ENCODE data around the gene ZNF407.

The ZNF407 gene

DNA sequence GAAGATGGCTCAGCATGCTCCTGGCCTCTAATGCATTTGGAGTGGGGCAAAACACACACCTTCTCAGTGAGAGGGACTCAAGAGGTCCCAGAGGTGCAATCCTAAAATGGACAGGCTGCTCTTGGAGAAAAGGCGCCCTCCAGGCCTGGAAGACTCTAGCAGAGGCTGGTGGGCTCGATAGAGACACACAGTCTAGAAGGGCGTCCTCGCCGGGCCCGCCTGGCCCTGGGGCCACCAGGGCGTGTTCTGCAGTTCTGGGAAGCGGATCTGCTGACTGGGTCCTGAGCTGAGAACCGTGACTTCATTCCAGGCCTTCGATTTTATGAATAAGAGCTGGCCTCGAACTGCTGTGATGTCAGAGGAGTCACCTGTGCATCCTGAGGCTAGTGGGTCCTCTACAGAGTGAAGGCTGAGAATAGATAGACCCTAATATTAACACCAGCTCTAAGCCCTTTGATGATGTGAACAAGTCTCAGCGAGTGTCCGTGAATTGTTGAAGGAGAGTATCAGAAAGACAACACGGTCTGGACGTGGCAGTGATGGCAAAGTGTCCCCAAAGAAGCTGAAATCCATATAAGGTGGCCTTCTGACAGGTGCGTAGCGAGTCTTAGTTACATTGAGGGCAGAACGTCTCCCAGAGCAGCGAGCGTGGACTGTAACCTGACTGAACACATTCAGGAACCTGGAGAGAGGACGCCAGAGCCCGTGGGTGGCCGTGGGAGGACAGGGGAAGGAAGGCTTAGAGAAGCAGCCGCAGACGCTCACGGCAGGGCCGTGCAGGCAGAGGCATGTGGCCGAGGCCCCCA is 474.4 kb downstream of the ZNF407 start:
- peaks cover 43% of the 10 kb centered on the region for H3K4me1 Mint-ChIP-seq
- H3K4me3 Mint-ChIP-seq: no peak overlapping the region
- H3K9me3 Mint-ChIP-seq: peaks cover 8% of the 10 kb centered on the region
- no peaks in the 10 kb centered on the region for H3K36me3 Mint-ChIP-seq (ENCODE audit: low read depth)
- TF ChIP-seq, protein P1, sequence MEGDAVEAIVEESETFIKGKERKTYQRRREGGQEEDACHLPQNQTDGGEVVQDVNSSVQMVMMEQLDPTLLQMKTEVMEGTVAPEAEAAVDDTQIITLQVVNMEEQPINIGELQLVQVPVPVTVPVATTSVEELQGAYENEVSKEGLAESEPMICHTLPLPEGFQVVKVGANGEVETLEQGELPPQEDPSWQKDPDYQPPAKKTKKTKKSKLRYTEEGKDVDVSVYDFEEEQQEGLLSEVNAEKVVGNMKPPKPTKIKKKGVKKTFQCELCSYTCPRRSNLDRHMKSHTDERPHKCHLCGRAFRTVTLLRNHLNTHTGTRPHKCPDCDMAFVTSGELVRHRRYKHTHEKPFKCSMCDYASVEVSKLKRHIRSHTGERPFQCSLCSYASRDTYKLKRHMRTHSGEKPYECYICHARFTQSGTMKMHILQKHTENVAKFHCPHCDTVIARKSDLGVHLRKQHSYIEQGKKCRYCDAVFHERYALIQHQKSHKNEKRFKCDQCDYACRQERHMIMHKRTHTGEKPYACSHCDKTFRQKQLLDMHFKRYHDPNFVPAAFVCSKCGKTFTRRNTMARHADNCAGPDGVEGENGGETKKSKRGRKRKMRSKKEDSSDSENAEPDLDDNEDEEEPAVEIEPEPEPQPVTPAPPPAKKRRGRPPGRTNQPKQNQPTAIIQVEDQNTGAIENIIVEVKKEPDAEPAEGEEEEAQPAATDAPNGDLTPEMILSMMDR (IDR thresholded peaks at IDR 0.05): no peak
- no peak for DNase-seq
- H3K27ac Mint-ChIP-seq: no peak overlapping the region
- H3K27me3 Mint-ChIP-seq (ENCODE audit: low read depth, poor library complexity): no peaks in the 10 kb centered on the region

DNA sequence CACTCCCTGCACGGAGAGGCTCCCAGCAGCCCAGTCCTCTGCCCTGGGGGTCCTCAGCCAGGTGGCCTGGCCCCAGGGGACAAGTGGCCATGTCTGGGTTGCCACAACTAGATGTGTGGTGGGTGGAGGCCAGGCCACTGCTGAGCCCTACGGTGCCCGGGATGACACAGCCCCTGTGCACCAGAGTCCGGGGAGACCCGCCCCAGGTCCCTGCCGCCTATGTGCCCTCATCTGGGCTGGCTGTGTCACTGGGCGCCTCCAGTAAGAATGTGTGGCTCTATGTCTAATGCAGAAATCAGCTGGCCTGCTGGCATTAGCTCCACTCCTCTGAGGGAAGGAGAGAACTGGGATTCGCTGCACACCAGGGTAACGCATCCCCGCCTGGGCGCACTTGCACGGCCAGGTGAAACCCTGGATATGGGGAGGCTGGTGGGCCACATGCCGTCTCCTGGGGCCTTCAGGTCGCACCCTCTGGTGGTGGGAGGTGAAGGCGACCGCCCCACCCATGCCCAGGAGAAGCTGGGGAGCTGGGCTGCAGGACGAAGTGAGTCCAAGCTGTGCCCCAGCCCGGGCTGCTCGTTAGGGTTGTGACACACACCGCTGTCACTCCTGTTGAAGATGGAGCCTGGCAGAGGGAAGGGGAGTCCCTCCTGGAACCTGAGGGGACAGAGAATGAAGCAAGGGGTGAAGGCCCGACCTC is 475.2 kb downstream of the ZNF407 start:
- Mint-ChIP-seq H3K36me3 (ENCODE audit: low read depth) (no peaks in the 10 kb centered on the region), H3K9me3 (peaks cover 15% of the 10 kb centered on the region), H3K27ac (peak overlapping the region; percentile 25), H3K4me3 (no peak overlapping the region), H3K27me3 (ENCODE audit: low read depth, poor library complexity) (no peaks in the 10 kb centered on the region), H3K4me1 (peaks cover 39% of the 10 kb centered on the region)
- TF ChIP-seq, protein P1 (IDR thresholded peaks at IDR 0.05): no peak
- DNase-seq: no peak

DNA sequence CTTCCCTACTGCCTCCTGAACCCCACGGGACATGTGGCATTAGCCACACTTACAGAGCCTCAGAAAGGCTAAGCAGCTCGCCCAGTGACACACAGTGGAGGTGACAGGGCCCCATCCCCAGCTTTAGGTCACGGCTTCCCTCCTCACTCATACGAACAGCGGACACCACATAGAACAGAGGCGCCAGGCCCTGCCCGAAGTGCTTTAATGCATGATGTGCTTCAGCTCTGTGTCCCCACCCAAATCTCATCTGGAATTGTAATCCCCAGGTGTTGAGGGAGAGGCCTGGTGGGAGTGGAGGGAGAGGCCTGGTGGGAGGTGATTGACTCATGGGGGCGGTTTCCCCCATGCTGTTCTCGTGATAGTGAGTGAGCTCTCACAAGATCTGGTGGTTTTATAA is 476.0 kb downstream of the ZNF407 start:
- no peak for DNase-seq

DNA sequence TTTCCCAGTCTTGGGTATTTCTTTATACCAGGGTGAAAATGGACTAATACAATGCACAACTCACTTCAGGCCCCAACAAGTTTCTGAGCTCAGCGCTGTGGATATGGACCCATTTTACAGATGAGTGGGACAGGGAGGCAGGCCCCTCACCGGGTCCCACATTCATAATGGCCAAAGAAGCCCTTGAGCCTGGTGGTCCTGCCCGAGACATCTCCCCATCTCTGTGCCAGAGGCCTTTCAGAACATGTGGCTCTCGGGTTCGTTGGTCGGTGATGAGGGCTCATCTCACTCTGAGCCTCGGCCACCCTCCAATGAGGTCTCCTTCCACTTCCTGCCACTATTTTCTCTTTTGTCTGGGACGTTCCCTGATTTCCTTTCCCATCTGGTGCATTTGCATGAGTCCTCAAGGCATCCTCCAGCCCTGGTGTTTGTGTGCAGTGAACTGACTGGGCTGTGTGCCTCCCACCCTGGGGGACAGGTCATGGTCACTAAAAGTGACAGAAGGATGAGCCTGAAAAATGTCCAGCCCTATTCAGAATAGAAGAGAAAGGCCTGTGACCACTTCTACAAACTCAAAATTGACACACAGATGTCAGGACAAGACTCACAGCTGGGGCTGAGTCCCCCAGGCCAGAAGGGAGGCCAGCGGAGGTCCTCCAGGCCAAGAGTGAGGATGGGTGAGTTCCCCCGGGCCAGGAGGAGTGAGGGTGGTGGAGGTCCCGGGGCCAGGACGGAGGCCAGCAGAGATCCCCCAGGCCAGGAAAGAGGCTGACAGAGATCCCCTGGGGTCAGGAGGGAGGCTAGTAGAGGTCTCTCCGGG is 476.7 kb downstream of the ZNF407 start:
- H3K4me3 Mint-ChIP-seq: no peak overlapping the region
- no peak for DNase-seq
- no peaks in the 10 kb centered on the region for H3K36me3 Mint-ChIP-seq (ENCODE audit: low read depth)
- peaks cover 26% of the 10 kb centered on the region for H3K4me1 Mint-ChIP-seq
- H3K9me3 Mint-ChIP-seq: peaks cover 30% of the 10 kb centered on the region
- TF ChIP-seq, protein P1 (IDR thresholded peaks at IDR 0.05): no peak
- H3K27ac Mint-ChIP-seq: peak overlapping the region; percentile 29
- no peaks in the 10 kb centered on the region for H3K27me3 Mint-ChIP-seq (ENCODE audit: low read depth, poor library complexity)

More for the DNA sequence above, 476.0 kb downstream of the ZNF407 start:
- Mint-ChIP-seq H3K9me3 (peaks cover 24% of the 10 kb centered on the region), H3K27me3 (ENCODE audit: low read depth, poor library complexity) (no peaks in the 10 kb centered on the region), H3K27ac (peak overlapping the region; percentile 80), H3K4me3 (no peak overlapping the region), H3K4me1 (peaks cover 31% of the 10 kb centered on the region), H3K36me3 (ENCODE audit: low read depth) (no peaks in the 10 kb centered on the region)
- TF ChIP-seq, protein P1 (IDR thresholded peaks at IDR 0.05): no peak

DNA sequence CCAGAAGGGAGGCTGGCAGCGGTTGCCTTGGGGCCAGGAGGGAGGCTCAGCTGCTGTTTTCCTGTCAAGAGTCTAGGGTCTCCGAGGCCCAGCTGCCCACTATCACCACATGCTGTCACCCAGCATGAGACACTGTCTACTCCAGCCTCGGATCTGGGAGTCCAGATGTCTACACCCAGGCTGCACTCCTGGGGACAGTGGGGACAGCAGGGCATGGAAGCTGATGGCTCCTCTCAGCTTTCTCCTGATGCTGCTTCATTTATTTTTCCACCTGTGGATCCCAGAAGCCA is 477.3 kb downstream of the ZNF407 start:
- peaks cover 21% of the 10 kb centered on the region for H3K4me1 Mint-ChIP-seq
- DNase-seq: no peak
- no peak overlapping the region for H3K4me3 Mint-ChIP-seq
- no peaks in the 10 kb centered on the region for H3K36me3 Mint-ChIP-seq (ENCODE audit: low read depth)
- TF ChIP-seq, protein P1 (IDR thresholded peaks at IDR 0.05): no peak
- no peak overlapping the region for H3K27ac Mint-ChIP-seq
- no peaks in the 10 kb centered on the region for H3K27me3 Mint-ChIP-seq (ENCODE audit: low read depth, poor library complexity)
- H3K9me3 Mint-ChIP-seq: peaks cover 30% of the 10 kb centered on the region
